Naive thymus-derived CD4-positive, alpha-beta T cell (primary cell): ENCODE results near the gene RNF208. TPM values are rescaled to one million over a fixed set of nuclear protein-coding genes. Genes with fewer than 3 reads are reported as not detected.

Experiments used
- ATAC-seq: fragments of 150-1000 bp; cut with Tn5 transposase; 2 replicates; pipeline ENCODE4 v1.10.0; 2021; ENCODE audit warnings: mild to moderate bottlenecking, moderate library complexity
- CTCF ChIA-PET: fragments of 350-600 bp; sonication (Branson Sonifier 250); formaldehyde crosslinking; loops from one replicate; lab custom pipeline; 2021; ENCODE audit warnings: antibody characterized with exemption; lab: Charles Lee
- POLR2A ChIA-PET: fragments of 350-600 bp; sonication (Branson Sonifier 250); formaldehyde crosslinking; loops from one replicate; lab custom pipeline; 2021; ENCODE audit warnings: antibody characterized with exemption, inconsistent platforms; lab: Charles Lee
- DNase-seq, 9 donors: peaks; one replicate each; pipeline versions ENCODE4 v3.0.0 to v3.0.0-alpha.2; 2020 to 2022; ENCODE audit warnings: mixed read lengths in 1 of 9
- H3K27ac ChIP-seq: one replicate; pipeline ENCODE4 v1.7.0; 2013; ENCODE audit warnings: mild to moderate bottlenecking, low read depth, low read length, moderate library complexity
- H3K27me3 ChIP-seq, 2 donors: one replicate each; pipeline ENCODE4 v1.7.0; 2013; ENCODE audit warnings: low read length in 2 of 2, mild to moderate bottlenecking in 2 of 2, moderate library complexity in 2 of 2; ENCODE audit not compliant: control insufficient read depth in 2 of 2, insufficient read depth in 2 of 2
- H3K36me3 ChIP-seq, 3 experiments: 1 replicate in 2 of 3; 2 replicates in 1 of 3; pipeline ENCODE4 v1.7.0; 2013; ENCODE audit warnings: low read length in 3 of 3, mild to moderate bottlenecking in 3 of 3, moderate library complexity in 1 of 3; ENCODE audit not compliant: insufficient read depth in 3 of 3, control insufficient read depth in 2 of 3
- H3K4me1 ChIP-seq, 2 donors: one replicate each; pipeline ENCODE4 v1.7.0; 2013; ENCODE audit warnings: low read length in 2 of 2, mild to moderate bottlenecking in 2 of 2, moderate library complexity in 1 of 2; ENCODE audit not compliant: control insufficient read depth in 2 of 2, insufficient read depth in 2 of 2
- H3K4me3 ChIP-seq: 2 replicates; pipeline ENCODE4 v1.7.0; 2013; ENCODE audit warnings: mild to moderate bottlenecking, low read length
- H3K9me3 ChIP-seq, 3 experiments: 1 replicate in 2 of 3; 2 replicates in 1 of 3; pipeline ENCODE4 v1.7.0; 2013; ENCODE audit warnings: low read length in 3 of 3; ENCODE audit not compliant: control insufficient read depth in 2 of 3
- H3K27ac Mint-ChIP-seq, 9 donors: one replicate each; pipeline ENCODE4 v1.8.0; 2020 to 2022; ENCODE audit warnings: mixed read lengths in 9 of 9, mild to moderate bottlenecking in 8 of 9, moderate library complexity in 5 of 9, inconsistent platforms in 2 of 9
- H3K27me3 Mint-ChIP-seq, 5 donors: one replicate each; pipeline ENCODE4 v1.8.0; 2021 to 2022; ENCODE audit warnings: mixed read lengths in 5 of 5, mild to moderate bottlenecking in 1 of 5
- H3K36me3 Mint-ChIP-seq, 5 donors: one replicate each; pipeline ENCODE4 v1.8.0; 2020 to 2022; ENCODE audit warnings: mixed read lengths in 5 of 5, mild to moderate bottlenecking in 3 of 5, inconsistent platforms in 1 of 5
- H3K4me1 Mint-ChIP-seq, 7 donors: one replicate each; pipeline ENCODE4 v1.8.0; 2020 to 2022; ENCODE audit warnings: mixed read lengths in 7 of 7, mild to moderate bottlenecking in 3 of 7, inconsistent platforms in 1 of 7
- H3K4me3 Mint-ChIP-seq, 10 donors: one replicate each; pipeline ENCODE4 v1.8.0; 2020 to 2022; ENCODE audit warnings: mild to moderate bottlenecking in 10 of 10, mixed read lengths in 10 of 10, moderate library complexity in 6 of 10, inconsistent platforms in 2 of 10
- H3K9me3 Mint-ChIP-seq, 11 donors: one replicate each; pipeline ENCODE4 v1.8.0; 2020 to 2022; ENCODE audit warnings: mixed read lengths in 11 of 11, mild to moderate bottlenecking in 4 of 11, inconsistent platforms in 1 of 11, moderate library complexity in 1 of 11
- intact Hi-C, 2 donors: fragments of 100-400 bp; cut with micrococcal nuclease; formaldehyde crosslinking; loops; one replicate each; pipeline ENCODE4 v1.15.1; 2023
- polyA plus RNA-seq, 2 donors: library from polyadenylated mRNA; unstranded; fragments of 300-500 nt; fragmentation: Illumina TruSeq; gene quantifications; one replicate each; pipeline ENCODE4 v1.2.3, GENCODE V29; 2021
- total RNA-seq, 6 experiments: library from RNA in 5 of 6; stranded (reverse) in 5 of 6; gene quantifications; 1 replicate in 5 of 6; 2 replicates in 1 of 6; pipeline ENCODE4 v1.2.3 and lab custom pipeline; 2021 to 2026

Gene RNF208
- total and polyA plus RNA-seq, 7 experiments from 2014 or later, result 0.85 to 4.3 (median 1.2) TPM; not detected in 2

GRCh38 chr9:137233143-137233980 lies 11.3 kb upstream of the RNF208 start:
- Histone ChIP-seq H3K36me3 (no peaks in the 10 kb centered on the region), H3K4me1 (peaks cover 0 to 13% of the 10 kb centered on the region in 2 donors), H3K9me3 (no peaks in the 10 kb centered on the region), H3K27ac (no peak overlapping the region), H3K27me3 (no peaks in the 10 kb centered on the region), H3K4me3 (no peak overlapping the region)
- DNase-seq, result no peak
- Mint-ChIP-seq H3K4me1 (peaks cover 0 to 5% (median 0%) of the 10 kb centered on the region in 7 donors), H3K27me3 (peaks cover 0 to 10% (median 0%) of the 10 kb centered on the region in 5 donors), H3K36me3 (no peaks in the 10 kb centered on the region), H3K4me3 (no peak overlapping the region), H3K9me3 (peaks cover 0 to 2% (median 0%) of the 10 kb centered on the region in 11 donors), H3K27ac (no peak overlapping the region)
- intact Hi-C loops, result no loop called here
- ChIA-PET POLR2A (no interaction called here), CTCF (no interaction called here)
- no peak for ATAC-seq

- ATAC-seq (no peak), DNase-seq (no peak)
- H3K9me3 ChIP-seq, result no peaks in the 10 kb centered on the region
- H3K27me3 ChIP-seq, result no peaks in the 10 kb centered on the region
- ChIA-PET CTCF (no interaction called here), POLR2A (no interaction called here)
- H3K36me3 ChIP-seq, result no peaks in the 10 kb centered on the region
- no peak overlapping the region for H3K4me3 Mint-ChIP-seq
- no peak overlapping the region for H3K4me3 ChIP-seq
- intact Hi-C loops, result no loop called here
- H3K4me1 Mint-ChIP-seq, result peaks cover 2 to 5% (median 3%) of the 10 kb centered on the region in 7 donors
- H3K27ac ChIP-seq, result no peak overlapping the region
- H3K27me3 Mint-ChIP-seq, result peaks cover 0 to 13% (median 4%) of the 10 kb centered on the region in 5 donors
- H3K36me3 Mint-ChIP-seq, result no peaks in the 10 kb centered on the region
- H3K4me1 ChIP-seq, result peaks cover under 1 to 14% of the 10 kb centered on the region in 2 donors
- H3K9me3 Mint-ChIP-seq, result peaks cover 0 to 2% (median 0%) of the 10 kb centered on the region in 11 donors
- no peak overlapping the region for H3K27ac Mint-ChIP-seq
Measured at GRCh38 chr9:137232510-137232909, 10.5 kb upstream of the RNF208 start.

- Histone ChIP-seq H3K9me3 (no peaks in the 10 kb centered on the region), H3K27me3 (no peaks in the 10 kb centered on the region), H3K4me1 (peaks cover 4 to 18% of the 10 kb centered on the region in 2 donors), H3K4me3 (no peak overlapping the region), H3K27ac (no peak overlapping the region), H3K36me3 (no peaks in the 10 kb centered on the region)
- intact Hi-C loops, result no loop called here
- ChIA-PET POLR2A (no interaction called here), CTCF (no interaction called here)
- H3K36me3 Mint-ChIP-seq, result no peaks in the 10 kb centered on the region
- no peak overlapping the region for H3K27ac Mint-ChIP-seq
- H3K4me1 Mint-ChIP-seq, result peaks cover 4 to 6% (median 5%) of the 10 kb centered on the region in 7 donors
- H3K27me3 Mint-ChIP-seq, result peaks cover 0 to 13% (median 6%) of the 10 kb centered on the region in 5 donors
- DNase-seq (no peak), ATAC-seq (no peak)
- H3K4me3 Mint-ChIP-seq, result no peak overlapping the region
- H3K9me3 Mint-ChIP-seq, result peaks cover 0 to 2% (median 0%) of the 10 kb centered on the region in 11 donors
Measured at GRCh38 chr9:137232101-137232500, 10.1 kb upstream of the RNF208 start.

DNA sequence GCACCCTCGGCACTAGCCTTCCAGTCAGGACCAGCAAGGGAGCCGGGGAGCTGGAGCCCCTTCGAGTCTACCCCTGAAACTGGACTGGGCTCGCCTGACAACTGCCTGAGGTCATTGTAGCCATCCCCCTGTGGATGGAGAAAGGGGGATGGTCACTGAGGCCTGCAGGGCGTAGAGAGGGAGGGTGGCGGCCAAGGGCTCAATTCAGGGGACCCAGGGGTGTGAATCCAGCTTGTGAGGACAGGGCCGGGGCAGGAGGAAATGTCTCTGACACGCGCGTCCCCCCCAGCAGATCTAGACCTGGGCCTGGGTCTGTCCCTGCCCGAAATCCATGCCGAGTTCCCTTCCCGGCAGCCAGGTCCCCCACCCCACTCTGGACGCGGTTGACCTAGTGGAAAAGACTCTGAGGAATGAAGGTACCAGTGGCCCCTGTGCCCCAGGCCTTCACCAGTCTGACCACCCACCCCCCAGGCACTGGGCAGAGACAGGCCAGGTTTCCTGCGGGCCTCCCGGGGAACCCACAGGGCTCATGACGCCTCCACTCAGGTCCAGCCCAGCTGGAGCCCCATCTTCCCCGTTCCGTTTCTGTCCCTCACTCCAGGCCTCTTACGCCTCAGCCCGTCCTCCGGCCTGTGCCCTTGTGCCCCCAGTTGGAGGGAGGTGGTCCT lies 9.5 kb upstream of the RNF208 start:
- peaks cover 4 to 12% of the 10 kb centered on the region in 2 donors for H3K4me1 ChIP-seq
- H3K36me3 ChIP-seq, result no peaks in the 10 kb centered on the region
- H3K4me3 ChIP-seq, result no peak overlapping the region
- DNase-seq, result no peak
- Mint-ChIP-seq H3K27ac (no peak overlapping the region), H3K4me1 (peaks cover 4 to 6% (median 5%) of the 10 kb centered on the region in 7 donors), H3K4me3 (no peak overlapping the region), H3K9me3 (peaks cover 0 to 2% (median 0%) of the 10 kb centered on the region in 11 donors), H3K36me3 (no peaks in the 10 kb centered on the region), H3K27me3 (peaks cover 0 to 13% (median 6%) of the 10 kb centered on the region in 5 donors)
- intact Hi-C loops, result no loop called here
- ChIA-PET CTCF (no interaction called here), POLR2A (interaction anchor here (0.5 kb wide), 1 partner anchor 127 kb away, joined by 4 read pairs; no protein-coding TSS in a partner anchor)
- H3K9me3 ChIP-seq, result no peaks in the 10 kb centered on the region
- no peaks in the 10 kb centered on the region for H3K27me3 ChIP-seq
- H3K27ac ChIP-seq, result no peak overlapping the region
- no peak for ATAC-seq

DNA sequence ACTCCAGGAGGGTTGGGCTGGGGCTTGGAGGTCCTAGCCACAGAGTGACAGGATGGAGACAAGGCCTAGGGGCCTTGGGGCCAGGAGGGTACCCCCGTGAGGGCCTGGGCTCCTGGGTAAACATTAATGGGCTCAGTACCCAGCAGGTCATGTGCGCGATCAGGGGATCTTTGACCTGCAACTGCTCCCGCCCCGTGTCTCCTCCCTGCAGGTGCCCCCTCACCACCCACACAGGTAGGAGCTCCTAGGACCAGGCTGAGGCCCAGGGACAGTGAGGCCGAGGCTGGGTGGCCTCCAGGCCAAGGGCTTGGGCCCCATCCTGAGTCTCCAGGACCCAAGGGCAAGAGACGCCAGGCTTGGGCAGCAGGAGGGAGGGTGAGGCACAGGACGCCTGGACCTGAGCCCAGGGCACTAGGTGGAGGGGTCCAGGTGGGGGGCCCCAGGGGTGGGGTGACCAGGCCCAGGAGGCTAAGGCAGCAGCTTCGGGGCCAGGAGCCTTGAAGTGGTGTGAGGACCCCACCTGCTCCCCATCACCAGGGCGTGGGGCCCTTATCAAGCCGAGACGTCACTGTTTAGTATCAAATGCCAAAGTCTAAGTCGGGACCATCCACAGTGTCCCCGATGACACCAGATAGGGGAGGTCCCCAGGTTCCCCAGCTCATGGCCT lies 8.8 kb upstream of the RNF208 start, which contains the start of gene SLC34A3:
Gene SLC34A3, plus strand, starts transcription at position 197 of the 667 bp plus-strand sequence. CDS start 802 bp downstream, outside the sequence.
- H3K9me3 ChIP-seq, result no peaks in the 10 kb centered on the region
- POLR2A ChIA-PET, result interaction anchor here (0.5 kb wide), 1 partner anchor 126 kb away, joined by 4 read pairs; no protein-coding TSS in a partner anchor
- Mint-ChIP-seq H3K27ac (no peak within 1 kb of the TSS), H3K4me1 (peaks cover 4 to 7% (median 5%) of the 10 kb centered on the region in 7 donors), H3K9me3 (peaks cover 0 to 2% (median 0%) of the 10 kb centered on the region in 11 donors), H3K4me3 (no peak within 1 kb of the TSS), H3K36me3 (no peaks in the 10 kb centered on the region), H3K27me3 (peaks cover 0 to 13% (median 6%) of the 10 kb centered on the region in 5 donors)
- H3K27ac ChIP-seq, result no peak within 1 kb of the TSS
- H3K27me3 ChIP-seq, result no peaks in the 10 kb centered on the region
- CTCF ChIA-PET, result no interaction called here
- H3K4me3 ChIP-seq, result no peak within 1 kb of the TSS
- DNase-seq (no peak), ATAC-seq (no peak)
- peaks cover 4 to 5% of the 10 kb centered on the region in 2 donors for H3K4me1 ChIP-seq
- no peaks in the 10 kb centered on the region for H3K36me3 ChIP-seq
- intact Hi-C loops, result no loop called here
